ENCODE measurements around the gene SYTL2.
"Not testable (repeated sequence)": the region's sequence is repeated elsewhere in the genome, so short reads cannot be mapped to it uniquely, and the experiment has no call there.

The SYTL2 gene

GRCh38 chr11:85810871-85811611, at the start of gene SYTL2:
Gene SYTL2, minus strand, starts transcription at chr11:85811141. Its CDS starts 53,416 bp downstream, at chr11:85757725.
- H3K79me2 ChIP-seq (ENCODE audit: insufficient read depth, low read depth), result no peaks in the 10 kb centered on the region
- peak within 1 kb of the TSS; percentile 45 for H3K4me3 ChIP-seq (IDR thresholded peaks at IDR 0.05; ENCODE audit: insufficient read depth, low read depth, low read length)
- TF ChIP-seq CTCF (conservative IDR thresholded peaks at IDR 0.05; ENCODE audit: low read depth, low read length), result 0 out of 2 replicates have a peak, but pooled peaks have one; percentile 19
- H2AFZ ChIP-seq (ENCODE audit: low read depth), result peak within 1 kb of the TSS; percentile 100
- H3K36me3 ChIP-seq (ENCODE audit: insufficient read depth), result no peaks in the 10 kb centered on the region
- H3K4me2 ChIP-seq, result peak within 1 kb of the TSS; percentile 100
- H3K27ac ChIP-seq, result no peak within 1 kb of the TSS
- H3K9ac ChIP-seq, result peak within 1 kb of the TSS; percentile 33; the same call in 1 of the 2 replicates
- peaks cover 9% of the 10 kb centered on the region for H3K4me1 ChIP-seq (ENCODE audit: low read depth, poor library complexity, severe bottlenecking)
- no peaks in the 10 kb centered on the region for H3K27me3 ChIP-seq (ENCODE audit: insufficient read depth, low read depth)
- no peaks in the 10 kb centered on the region for H4K20me1 ChIP-seq (ENCODE audit: insufficient read depth)

- not testable (repeated sequence) for H4K20me1 ChIP-seq (ENCODE audit: insufficient read depth); H3K79me2 ChIP-seq (ENCODE audit: insufficient read depth, low read depth); H3K36me3 ChIP-seq (ENCODE audit: insufficient read depth); H2AFZ ChIP-seq (ENCODE audit: low read depth); H3K4me3 ChIP-seq (IDR thresholded peaks at IDR 0.05; ENCODE audit: insufficient read depth, low read depth, low read length); H3K27ac ChIP-seq; H3K4me2 ChIP-seq; H3K4me1 ChIP-seq (ENCODE audit: low read depth, poor library complexity, severe bottlenecking); H3K9ac ChIP-seq; H3K27me3 ChIP-seq (ENCODE audit: insufficient read depth, low read depth)
These were observed 48.6 kb upstream of the SYTL2 start for GRCh38 chr11:85859541-85859940.

- Histone ChIP-seq H3K4me2 (no peak overlapping the region), H2AFZ (ENCODE audit: low read depth) (no peak overlapping the region), H3K79me2 (ENCODE audit: insufficient read depth, low read depth) (no peaks in the 10 kb centered on the region), H3K9ac (no peak overlapping the region), H3K4me1 (ENCODE audit: low read depth, poor library complexity, severe bottlenecking) (peaks cover 12% of the 10 kb centered on the region), H3K27me3 (ENCODE audit: insufficient read depth, low read depth) (no peaks in the 10 kb centered on the region), H3K4me3 (IDR thresholded peaks at IDR 0.05; ENCODE audit: insufficient read depth, low read depth, low read length) (no peak overlapping the region), H4K20me1 (ENCODE audit: insufficient read depth) (no peaks in the 10 kb centered on the region), H3K36me3 (ENCODE audit: insufficient read depth) (no peaks in the 10 kb centered on the region), H3K27ac (no peak overlapping the region)
- no peak for TF ChIP-seq CTCF (conservative IDR thresholded peaks at IDR 0.05; ENCODE audit: low read depth, low read length)
These were observed 46.2 kb upstream of the SYTL2 start for GRCh38 chr11:85857098-85857497.

- H3K27me3 ChIP-seq (ENCODE audit: insufficient read depth, low read depth), result no peaks in the 10 kb centered on the region
- no peak within 1 kb of the TSS for H3K4me3 ChIP-seq (IDR thresholded peaks at IDR 0.05; ENCODE audit: insufficient read depth, low read depth, low read length)
- peak within 1 kb of the TSS; percentile 93 for H2AFZ ChIP-seq (ENCODE audit: low read depth)
- TF ChIP-seq CTCF (conservative IDR thresholded peaks at IDR 0.05; ENCODE audit: low read depth, low read length), result no peak
- peaks cover 12% of the 10 kb centered on the region for H3K4me1 ChIP-seq (ENCODE audit: low read depth, poor library complexity, severe bottlenecking)
- H3K27ac ChIP-seq, result peak within 1 kb of the TSS; percentile 52; the same call in 1 of the 2 replicates
- H3K36me3 ChIP-seq (ENCODE audit: insufficient read depth), result no peaks in the 10 kb centered on the region
- H4K20me1 ChIP-seq (ENCODE audit: insufficient read depth), result no peaks in the 10 kb centered on the region
- H3K9ac ChIP-seq, result peak within 1 kb of the TSS; percentile 72
- peak within 1 kb of the TSS; percentile 62 for H3K4me2 ChIP-seq
- H3K79me2 ChIP-seq (ENCODE audit: insufficient read depth, low read depth), result no peaks in the 10 kb centered on the region
These were observed 44.4 kb upstream of the SYTL2 start, which contains the start of gene CCDC83 for GRCh38 chr11:85855341-85855656. Gene CCDC83, plus strand, starts transcription at chr11:85855383. Its CDS starts 9,741 bp downstream, at chr11:85865124.
